ENCODE results near the gene MPIG6B.

MPIG6B gene

GRCh38 chr6:31702819-31703716, 20.1 kb upstream of the MPIG6B start, which contains the start of gene ABHD16A (continued):
- TF ChIP-seq, protein P1, sequence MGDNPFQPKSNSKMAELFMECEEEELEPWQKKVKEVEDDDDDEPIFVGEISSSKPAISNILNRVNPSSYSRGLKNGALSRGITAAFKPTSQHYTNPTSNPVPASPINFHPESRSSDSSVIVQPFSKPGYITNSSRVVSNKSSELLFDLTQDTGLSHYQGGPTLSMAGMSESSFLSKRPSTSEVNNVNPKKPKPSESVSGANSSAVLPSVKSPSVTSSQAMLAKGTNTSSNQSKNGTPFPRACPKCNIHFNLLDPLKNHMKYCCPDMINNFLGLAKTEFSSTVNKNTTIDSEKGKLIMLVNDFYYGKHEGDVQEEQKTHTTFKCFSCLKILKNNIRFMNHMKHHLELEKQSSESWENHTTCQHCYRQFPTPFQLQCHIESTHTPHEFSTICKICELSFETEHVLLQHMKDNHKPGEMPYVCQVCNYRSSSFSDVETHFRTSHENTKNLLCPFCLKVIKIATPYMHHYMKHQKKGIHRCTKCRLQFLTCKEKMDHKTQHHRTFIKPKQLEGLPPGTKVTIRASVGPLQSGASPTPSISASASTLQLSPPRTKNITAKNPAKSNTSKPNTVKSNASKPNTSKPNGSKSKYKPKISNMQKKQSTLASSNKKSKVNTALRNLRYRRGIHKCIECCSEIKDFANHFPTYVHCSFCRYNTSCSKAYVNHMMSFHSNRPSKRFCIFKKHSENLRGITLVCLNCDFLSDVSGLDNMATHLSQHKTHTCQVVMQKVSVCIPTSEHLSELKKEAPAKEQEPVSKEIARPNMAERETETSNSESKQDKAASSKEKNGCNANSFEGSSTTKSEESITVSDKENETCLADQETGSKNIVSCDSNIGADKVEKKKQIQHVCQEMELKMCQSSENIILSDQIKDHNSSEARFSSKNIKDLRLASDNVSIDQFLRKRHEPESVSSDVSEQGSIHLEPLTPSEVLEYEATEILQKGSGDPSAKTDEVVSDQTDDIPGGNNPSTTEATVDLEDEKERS (tag by site-specific recombination; IDR thresholded peaks at IDR 0.05), result no peak
- no peak for TF ChIP-seq ZNF585B (tag by site-specific recombination; IDR thresholded peaks at IDR 0.05)
- no peak for TF ChIP-seq ZNF221 (tag by site-specific recombination; IDR thresholded peaks at IDR 0.05; ENCODE audit: borderline replicate concordance)
- no peak for TF ChIP-seq ZNF658 (tag by site-specific recombination; IDR thresholded peaks at IDR 0.05)
- no peak for TF ChIP-seq ZNF513 (tag by site-specific recombination; IDR thresholded peaks at IDR 0.05)
- TF ChIP-seq, protein P2, sequence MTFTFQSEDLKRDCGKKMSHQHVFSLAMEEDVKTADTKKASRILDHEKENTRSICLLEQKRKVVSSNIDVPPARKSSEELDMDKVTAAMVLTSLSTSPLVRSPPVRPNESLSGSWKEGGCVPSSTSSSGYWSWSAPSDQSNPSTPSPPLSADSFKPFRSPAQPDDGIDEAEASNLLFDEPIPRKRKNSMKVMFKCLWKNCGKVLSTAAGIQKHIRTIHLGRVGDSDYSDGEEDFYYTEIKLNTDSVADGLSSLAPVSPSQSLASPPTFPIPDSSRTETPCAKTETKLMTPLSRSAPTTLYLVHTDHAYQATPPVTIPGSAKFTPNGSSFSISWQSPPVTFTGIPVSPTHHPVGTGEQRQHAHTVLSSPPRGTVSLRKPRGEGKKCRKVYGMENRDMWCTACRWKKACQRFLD (tag by site-specific recombination; IDR thresholded peaks at IDR 0.05), result no peak
- TF ChIP-seq BCL6B (tag by site-specific recombination; IDR thresholded peaks at IDR 0.05), result no peak
- TF ChIP-seq ZNF157 (tag by site-specific recombination; IDR thresholded peaks at IDR 0.05), result no peak
- TF ChIP-seq ZBTB10 (tag by site-specific recombination; IDR thresholded peaks at IDR 0.05), result 0 out of 2 replicates have a peak, but pooled peaks have one; percentile 39
- TF ChIP-seq ZNF707 (tag by site-specific recombination; IDR thresholded peaks at IDR 0.05), result no peak
- TF ChIP-seq ZNF169 (tag by site-specific recombination; IDR thresholded peaks at IDR 0.05), result no peak
- TF ChIP-seq ZNF175 (tag by site-specific recombination; IDR thresholded peaks at IDR 0.05), result no peak
- TF ChIP-seq ZNF223 (tag by site-specific recombination; IDR thresholded peaks at IDR 0.05), result no peak
- TF ChIP-seq ZBTB20 (tag by site-specific recombination; IDR thresholded peaks at IDR 0.05), result peak; percentile 92
- TF ChIP-seq, protein P3, sequence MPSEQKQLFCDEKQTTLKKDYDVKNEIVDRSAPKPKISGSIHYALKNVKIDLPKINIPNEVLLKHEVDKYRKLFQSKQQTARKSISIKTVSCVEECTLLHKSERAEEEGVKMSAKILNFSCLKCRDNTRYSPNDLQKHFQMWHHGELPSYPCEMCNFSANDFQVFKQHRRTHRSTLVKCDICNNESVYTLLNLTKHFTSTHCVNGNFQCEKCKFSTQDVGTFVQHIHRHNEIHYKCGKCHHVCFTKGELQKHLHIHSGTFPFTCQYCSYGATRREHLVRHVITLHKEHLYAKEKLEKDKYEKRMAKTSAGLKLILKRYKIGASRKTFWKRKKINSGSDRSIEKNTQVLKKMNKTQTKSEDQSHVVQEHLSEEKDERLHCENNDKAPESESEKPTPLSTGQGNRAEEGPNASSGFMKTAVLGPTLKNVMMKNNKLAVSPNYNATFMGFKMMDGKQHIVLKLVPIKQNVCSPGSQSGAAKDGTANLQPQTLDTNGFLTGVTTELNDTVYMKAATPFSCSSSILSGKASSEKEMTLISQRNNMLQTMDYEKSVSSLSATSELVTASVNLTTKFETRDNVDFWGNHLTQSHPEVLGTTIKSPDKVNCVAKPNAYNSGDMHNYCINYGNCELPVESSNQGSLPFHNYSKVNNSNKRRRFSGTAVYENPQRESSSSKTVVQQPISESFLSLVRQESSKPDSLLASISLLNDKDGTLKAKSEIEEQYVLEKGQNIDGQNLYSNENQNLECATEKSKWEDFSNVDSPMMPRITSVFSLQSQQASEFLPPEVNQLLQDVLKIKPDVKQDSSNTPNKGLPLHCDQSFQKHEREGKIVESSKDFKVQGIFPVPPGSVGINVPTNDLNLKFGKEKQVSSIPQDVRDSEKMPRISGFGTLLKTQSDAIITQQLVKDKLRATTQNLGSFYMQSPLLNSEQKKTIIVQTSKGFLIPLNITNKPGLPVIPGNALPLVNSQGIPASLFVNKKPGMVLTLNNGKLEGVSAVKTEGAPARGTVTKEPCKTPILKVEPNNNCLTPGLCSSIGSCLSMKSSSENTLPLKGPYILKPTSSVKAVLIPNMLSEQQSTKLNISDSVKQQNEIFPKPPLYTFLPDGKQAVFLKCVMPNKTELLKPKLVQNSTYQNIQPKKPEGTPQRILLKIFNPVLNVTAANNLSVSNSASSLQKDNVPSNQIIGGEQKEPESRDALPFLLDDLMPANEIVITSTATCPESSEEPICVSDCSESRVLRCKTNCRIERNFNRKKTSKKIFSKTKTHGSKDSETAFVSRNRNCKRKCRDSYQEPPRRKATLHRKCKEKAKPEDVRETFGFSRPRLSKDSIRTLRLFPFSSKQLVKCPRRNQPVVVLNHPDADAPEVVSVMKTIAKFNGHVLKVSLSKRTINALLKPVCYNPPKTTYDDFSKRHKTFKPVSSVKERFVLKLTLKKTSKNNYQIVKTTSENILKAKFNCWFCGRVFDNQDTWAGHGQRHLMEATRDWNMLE (tag by site-specific recombination; conservative IDR thresholded peaks at IDR 0.05; ENCODE audit: low read depth), result peak; percentile 45; the same call in 1 of the 2 replicates
- TF ChIP-seq SP7 (tag by site-specific recombination; IDR thresholded peaks at IDR 0.05), result peak; percentile 75
- no peak for TF ChIP-seq ZNF26 (tag by site-specific recombination; IDR thresholded peaks at IDR 0.05)
- TF ChIP-seq ZNF121 (tag by site-specific recombination; IDR thresholded peaks at IDR 0.05), result no peak
- TF ChIP-seq ZNF621 (tag by site-specific recombination; IDR thresholded peaks at IDR 0.05), result no peak
- no peak; the same call in none of the 2 replicates for TF ChIP-seq ZFHX2 (tag by site-specific recombination; conservative IDR thresholded peaks at IDR 0.05)
- no peak for TF ChIP-seq TRIM28 (IDR thresholded peaks at IDR 0.05; ENCODE audit: borderline replicate concordance, low read length)
